HL-60/S4 treated with retinoic acid at 250 ng/mL for 4 days and 3 days (cell line): ENCODE results near the gene CLK2.

Source experiments
- in situ Hi-C: fragments of 300-500 bp; cut with MboI; formaldehyde crosslinking; loops from 2 replicates; pipeline ENCODE4 v1.7.0; 2022; ENCODE audit warnings: low sequenced_read_pairs

Gene CLK2

DNA sequence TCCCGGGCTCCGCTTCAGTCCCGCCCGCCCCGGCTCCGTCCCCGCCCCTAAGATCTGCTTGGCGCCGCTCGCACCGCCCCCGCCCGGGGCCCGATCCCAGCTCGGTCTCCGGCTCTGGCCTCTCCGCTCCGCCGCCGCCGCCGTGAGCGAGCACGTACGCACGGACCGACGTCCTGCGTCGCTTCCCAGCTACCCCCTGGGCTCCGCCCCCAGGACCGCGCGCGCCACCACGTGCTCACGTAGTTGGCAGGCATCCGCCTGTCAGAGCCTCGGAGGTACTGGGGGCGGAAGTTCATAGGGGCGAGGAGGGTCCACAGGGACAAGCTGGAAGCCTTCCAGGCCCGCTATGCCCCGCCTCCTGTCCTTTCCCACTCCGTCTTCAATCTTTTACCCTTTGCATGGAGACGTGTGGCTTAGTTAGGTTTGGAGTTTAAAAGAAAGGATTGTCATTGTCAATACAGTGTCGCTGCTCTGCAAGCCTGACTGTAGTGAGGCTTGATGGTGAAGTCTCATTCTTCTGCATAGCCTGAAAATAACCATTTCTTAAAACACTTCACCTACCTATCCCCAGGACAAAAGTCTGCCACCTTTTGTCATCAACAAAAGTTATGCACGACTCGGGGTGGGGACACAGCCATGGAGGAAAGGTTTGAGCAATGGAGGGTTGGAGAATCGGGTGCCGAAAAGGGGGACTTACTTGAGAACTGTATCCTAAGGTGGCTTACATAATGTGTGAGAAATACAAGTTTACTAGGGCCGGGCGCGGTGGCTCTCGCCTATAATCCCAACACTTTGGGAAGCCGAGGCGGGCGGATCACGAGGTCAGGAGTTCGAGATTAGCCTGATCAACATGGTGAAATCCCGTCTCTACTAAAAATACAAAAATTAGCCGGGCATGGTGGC is at the start of gene CLK2:
TSS of gene CLK2 (minus strand) at position 162 of the 903 bp plus-strand sequence. CDS start 2,527 bp downstream, outside the sequence.
- in situ Hi-C loops = no loop called here

GRCh38 chr1:155322571-155322952 is 49.3 kb upstream of the CLK2 start:
- in situ Hi-C loops = no loop called here

DNA sequence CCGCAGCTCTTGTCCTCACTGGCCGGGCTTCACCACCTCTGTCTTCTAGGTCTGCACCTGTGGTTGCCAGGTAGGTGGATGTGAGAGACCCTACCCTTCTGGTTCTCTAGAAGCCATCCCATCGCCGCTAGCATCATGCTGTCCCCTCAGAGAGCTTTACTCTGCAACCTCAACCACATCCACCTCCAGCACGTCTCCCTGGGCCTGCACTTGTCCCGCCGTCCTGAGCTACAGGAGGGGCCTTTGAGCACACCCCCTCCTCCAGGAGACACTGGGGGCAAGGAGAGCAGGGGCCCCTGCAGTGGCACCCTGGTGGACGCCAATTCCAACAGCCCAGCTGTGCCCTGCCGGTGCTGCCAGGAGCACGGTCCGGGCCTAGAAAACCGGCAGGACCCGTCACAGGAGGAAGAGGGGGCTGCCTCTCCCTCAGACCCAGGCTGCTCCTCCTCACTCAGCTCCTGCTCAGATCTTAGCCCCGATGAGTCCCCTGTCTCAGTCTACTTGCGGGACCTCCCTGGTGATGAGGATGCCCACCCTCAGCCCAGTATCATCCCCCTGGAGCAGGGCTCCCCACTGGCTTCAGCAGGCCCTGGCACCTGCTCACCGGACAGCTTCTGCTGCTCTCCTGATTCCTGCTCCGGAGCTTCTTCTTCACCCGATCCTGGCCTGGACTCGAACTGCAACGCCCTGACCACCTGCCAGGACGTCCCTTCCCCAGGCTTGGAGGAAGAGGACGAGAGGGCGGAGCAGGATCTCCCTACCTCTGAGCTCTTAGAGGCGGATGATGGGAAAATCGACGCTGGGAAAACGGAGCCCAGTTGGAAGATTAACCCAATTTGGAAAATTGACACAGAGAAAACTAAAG is 48.6 kb upstream of the CLK2 start:
- in situ Hi-C loops = no loop called here

GRCh38 chr1:155320661-155321617 is 47.6 kb upstream of the CLK2 start, which contains the start of gene RUSC1:
RUSC1 (plus strand) TSS chr1:155320894; CDS start chr1:155321774, 880 bp downstream.
- in situ Hi-C loops = no loop called here

GRCh38 chr1:155320252-155320651 is 46.9 kb upstream of the CLK2 start:
- in situ Hi-C loops = no loop called here

DNA sequence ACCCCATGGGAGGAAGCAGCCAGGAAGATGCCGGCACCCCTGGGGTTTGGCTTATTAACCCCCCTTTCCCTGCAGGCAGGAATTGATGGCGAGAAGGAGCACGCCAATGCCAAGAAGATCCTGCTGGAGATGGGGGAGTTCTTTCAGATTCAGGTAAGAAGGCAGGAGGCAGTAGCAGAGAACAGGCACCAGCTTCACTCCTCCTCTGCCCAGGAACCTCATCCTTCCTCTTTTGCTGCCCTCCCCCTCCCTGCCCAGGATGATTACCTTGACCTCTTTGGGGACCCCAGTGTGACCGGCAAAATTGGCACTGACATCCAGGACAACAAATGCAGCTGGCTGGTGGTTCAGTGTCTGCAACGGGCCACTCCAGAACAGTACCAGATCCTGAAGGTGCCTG is 46.2 kb upstream of the CLK2 start:
- in situ Hi-C loops = no loop called here

DNA sequence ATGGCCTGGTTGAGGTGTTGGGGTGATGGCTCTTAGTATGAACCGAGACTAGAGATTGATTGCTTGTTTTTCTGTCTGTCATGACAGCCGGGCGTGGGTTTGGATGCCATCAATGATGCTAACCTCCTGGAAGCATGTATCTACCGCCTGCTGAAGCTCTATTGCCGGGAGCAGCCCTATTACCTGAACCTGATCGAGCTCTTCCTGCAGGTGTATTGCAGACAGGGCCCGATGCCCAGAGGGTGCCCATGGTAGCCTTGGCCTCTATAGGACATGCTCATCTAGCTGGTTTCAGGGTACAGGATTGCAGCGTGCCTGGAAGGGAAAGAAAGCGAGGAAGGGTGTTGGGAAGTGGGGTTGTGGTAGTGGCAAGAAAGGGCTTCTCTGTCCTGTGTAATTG is 44.8 kb upstream of the CLK2 start:
- in situ Hi-C loops = no loop called here

- in situ Hi-C loops = no loop called here
Measured at GRCh38 chr1:155316922-155317321, 43.6 kb upstream of the CLK2 start.

DNA sequence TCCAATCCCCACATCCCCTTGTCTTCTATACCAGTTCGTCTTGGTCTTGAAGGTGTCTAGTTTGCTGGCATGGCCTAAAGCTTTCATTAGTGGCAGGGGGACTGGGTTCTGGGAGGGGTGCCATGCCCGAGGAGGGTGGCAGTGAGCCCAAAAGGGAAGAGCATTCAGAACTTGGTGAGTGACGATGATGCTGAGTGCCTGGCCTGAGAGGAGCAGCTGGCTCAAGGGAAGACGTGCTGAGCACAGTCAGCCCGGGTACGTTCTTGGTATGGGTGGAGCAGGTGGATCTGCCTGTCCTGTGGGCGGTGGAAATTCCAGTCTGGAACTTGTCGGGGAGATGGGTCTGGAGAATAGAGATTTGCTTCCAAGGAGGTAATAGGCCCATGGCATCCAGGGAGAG is 40.0 kb upstream of the CLK2 start:
- in situ Hi-C loops = no loop called here

- in situ Hi-C loops = no loop called here
Measured at GRCh38 chr1:155309423-155310021, 36.2 kb upstream of the CLK2 start.

- in situ Hi-C loops = no loop called here
Measured at GRCh38 chr1:155308493-155309422, 35.5 kb upstream of the CLK2 start, which contains the start of gene FDPS. FDPS (plus strand) TSS chr1:155308866; CDS start chr1:155309790, 924 bp downstream.

- in situ Hi-C loops = no loop called here
Measured at GRCh38 chr1:155307247-155307740, 34.0 kb upstream of the CLK2 start.

- in situ Hi-C loops = no loop called here
Measured at GRCh38 chr1:155305881-155306391, 32.6 kb upstream of the CLK2 start.

DNA sequence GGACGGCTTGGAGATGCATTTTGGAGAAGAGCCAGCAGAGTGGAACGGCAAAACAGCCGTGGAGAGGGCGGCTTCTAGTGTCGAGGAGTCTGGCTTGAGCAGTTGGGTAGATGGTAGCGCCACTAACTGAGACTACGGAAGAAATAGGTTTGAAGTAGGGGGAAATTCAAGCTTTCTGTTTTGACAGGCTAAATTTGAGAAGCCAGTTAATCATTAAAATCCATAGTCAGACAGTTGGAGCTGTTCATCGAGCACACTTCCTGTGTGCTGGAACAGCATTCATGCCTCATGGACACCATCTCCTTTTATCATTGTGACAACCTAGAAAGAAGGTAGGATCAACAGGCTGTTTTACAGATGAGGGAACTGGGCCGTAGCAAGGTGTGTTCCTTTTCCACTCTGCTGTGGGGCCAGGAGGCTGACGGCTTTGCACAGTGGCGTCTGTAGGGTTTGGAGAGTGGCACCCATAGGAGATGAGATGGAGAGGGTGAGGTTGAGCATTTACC is 31.3 kb upstream of the CLK2 start:
- in situ Hi-C loops = no loop called here

DNA sequence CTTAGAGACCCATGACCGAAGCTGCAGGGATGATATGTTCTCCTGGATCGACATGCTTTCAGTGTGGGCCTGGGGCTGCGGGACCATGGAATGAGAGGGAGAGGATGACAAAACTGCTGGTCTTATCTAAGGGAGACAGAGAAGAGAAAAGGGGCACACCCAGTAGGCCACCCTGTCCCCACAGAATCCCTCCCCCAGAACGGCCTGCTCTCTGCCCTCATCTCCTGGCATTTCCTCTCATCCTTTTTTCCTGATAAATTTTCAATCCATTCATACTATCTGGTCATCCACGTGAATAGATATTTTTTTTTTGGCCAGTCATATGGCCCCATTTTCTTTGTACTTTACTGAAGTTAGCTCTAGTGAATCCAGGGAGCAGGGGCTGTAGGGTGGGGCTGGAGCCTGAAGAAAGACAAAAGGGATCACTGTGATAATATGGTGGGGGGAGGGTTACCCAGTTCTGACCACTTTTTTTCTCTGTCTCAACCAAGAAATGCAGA is 28.1 kb upstream of the CLK2 start, which contains the start of gene PKLR:
TSS of gene PKLR (minus strand) at position 97 of the 500 bp plus-strand sequence. CDS start at position 54, 43 bp downstream.
- in situ Hi-C loops = no loop called here

GRCh38 chr1:155300553-155301329 is 27.4 kb upstream of the CLK2 start:
- in situ Hi-C loops = no loop called here

DNA sequence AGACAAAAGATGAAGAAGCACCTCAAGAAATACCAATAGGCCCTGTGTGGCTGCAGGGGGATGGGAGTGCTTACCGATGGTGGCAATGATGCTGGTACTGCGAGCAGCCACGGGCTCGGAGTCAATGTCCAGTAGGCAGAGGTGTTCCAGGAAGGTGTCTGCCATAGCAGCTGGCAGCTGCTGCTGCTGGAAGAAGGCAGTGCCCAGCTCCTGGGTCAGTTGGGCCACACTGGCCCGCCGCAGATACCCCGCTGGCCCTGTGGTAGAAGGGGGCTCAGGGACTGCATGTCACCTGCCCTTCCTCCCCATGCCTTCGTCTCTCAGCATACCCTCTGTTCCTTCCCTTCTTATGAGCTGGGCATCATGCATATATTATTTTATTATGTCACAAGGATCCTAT is 26.7 kb upstream of the CLK2 start:
- in situ Hi-C loops = no loop called here
